Activated B cell treated with CpG ODN at 0.5 μM for 24 hours (primary cell): ENCODE data around the gene IL17F. TPM values are rescaled to one million over a fixed set of nuclear protein-coding genes. Genes with fewer than 3 reads are reported as not detected.

Source experiments
- ATAC-seq: fragments of 200-7000 bp; cut with Tn5 transposase; one replicate; pipeline ENCODE4 v1.10.0; 2021; ENCODE audit warnings: low read depth, mild to moderate bottlenecking, moderate library complexity
- CTCF ChIA-PET: fragments of 350-600 bp; sonication (Branson Sonifier 250); formaldehyde crosslinking; loops from one replicate; lab custom pipeline; 2021; ENCODE audit warnings: antibody characterized with exemption; lab: Charles Lee
- POLR2A ChIA-PET: fragments of 350-600 bp; sonication (Branson Sonifier 250); formaldehyde crosslinking; loops from one replicate; lab custom pipeline; 2021; ENCODE audit warnings: antibody characterized with exemption; lab: Charles Lee
- DNase-seq: peaks from one replicate; pipeline ENCODE4 v3.0.0; 2022
- H3K27ac Mint-ChIP-seq: one replicate; pipeline ENCODE4 v1.8.0; 2020; ENCODE audit warnings: mixed read lengths
- H3K27me3 Mint-ChIP-seq: one replicate; pipeline ENCODE4 v1.8.0; 2021; ENCODE audit warnings: mixed read lengths
- H3K36me3 Mint-ChIP-seq: one replicate; pipeline ENCODE4 v1.8.0; 2021; ENCODE audit warnings: low read depth, mixed read lengths
- H3K4me1 Mint-ChIP-seq: one replicate; pipeline ENCODE4 v1.8.0; 2021; ENCODE audit warnings: mixed read lengths
- H3K4me3 Mint-ChIP-seq: one replicate; pipeline ENCODE4 v1.8.0; 2020; ENCODE audit warnings: mild to moderate bottlenecking, mixed read lengths
- H3K9me3 Mint-ChIP-seq: one replicate; pipeline ENCODE4 v1.8.0; 2020; ENCODE audit warnings: mixed read lengths
- CTCF ChIP-seq: fragments of 200-600 bp; IDR thresholded peaks from one replicate; pipeline ENCODE4 v1.8.0; 2022; ENCODE audit warnings: antibody characterized with exemption, mild to moderate bottlenecking
- intact Hi-C: fragments of 100-400 bp; cut with micrococcal nuclease; formaldehyde crosslinking; loops from one replicate; pipeline ENCODE4 v1.15.1; 2024
- total RNA-seq: library from RNA; stranded (reverse); gene quantifications from 2 replicates; pipeline ENCODE4 v1.2.3, GENCODE V29; 2022

IL17F gene
- total RNA-seq, 1 donor from 2014 or later: not detected

- TF ChIP-seq CTCF: no peak
- DNase-seq: no peak
Measured at GRCh38 chr6:52221302-52221701, 23.0 kb downstream of the IL17F start.

GRCh38 chr6:52217761-52218160 lies 26.5 kb downstream of the IL17F start:
- CTCF ChIA-PET: no interaction called here
- H3K36me3 Mint-ChIP-seq: no peaks in the 10 kb centered on the region
- H3K27me3 Mint-ChIP-seq: peaks cover 1% of the 10 kb centered on the region
- no peak for TF ChIP-seq CTCF
- no peak overlapping the region for H3K4me3 Mint-ChIP-seq
- H3K9me3 Mint-ChIP-seq: no peaks in the 10 kb centered on the region
- H3K27ac Mint-ChIP-seq: no peak overlapping the region
- H3K4me1 Mint-ChIP-seq: no peaks in the 10 kb centered on the region
- no peak for ATAC-seq
- DNase-seq: no peak
- intact Hi-C loops: no loop called here
- POLR2A ChIA-PET: no interaction called here

More at GRCh38 chr6:52221302-52221701, 23.0 kb downstream of the IL17F start:
- Mint-ChIP-seq H3K9me3 (no peaks in the 10 kb centered on the region), H3K27me3 (peaks cover 2% of the 10 kb centered on the region), H3K27ac (no peak overlapping the region), H3K4me1 (no peaks in the 10 kb centered on the region), H3K36me3 (no peaks in the 10 kb centered on the region), H3K4me3 (no peak overlapping the region)
- ChIA-PET CTCF (no interaction called here), POLR2A (no interaction called here)
- ATAC-seq: no peak
- intact Hi-C loops: no loop called here

- H3K27ac Mint-ChIP-seq: no peak overlapping the region
- no peaks in the 10 kb centered on the region for H3K9me3 Mint-ChIP-seq
- H3K36me3 Mint-ChIP-seq: no peaks in the 10 kb centered on the region
- ChIA-PET CTCF (no interaction called here), POLR2A (no interaction called here)
- no peak for ATAC-seq
- no peaks in the 10 kb centered on the region for H3K4me1 Mint-ChIP-seq
- TF ChIP-seq CTCF: no peak
- H3K4me3 Mint-ChIP-seq: no peak overlapping the region
- no peak for DNase-seq
- intact Hi-C loops: no loop called here
- H3K27me3 Mint-ChIP-seq: peaks cover 2% of the 10 kb centered on the region
Measured at GRCh38 chr6:52216932-52217575, 27.2 kb downstream of the IL17F start.

GRCh38 chr6:52215787-52216186 lies 28.5 kb downstream of the IL17F start:
- no peak overlapping the region for H3K27ac Mint-ChIP-seq
- no peaks in the 10 kb centered on the region for H3K4me1 Mint-ChIP-seq
- DNase-seq (no peak), ATAC-seq (no peak)
- no peaks in the 10 kb centered on the region for H3K9me3 Mint-ChIP-seq
- H3K27me3 Mint-ChIP-seq: peaks cover 2% of the 10 kb centered on the region
- no peaks in the 10 kb centered on the region for H3K36me3 Mint-ChIP-seq
- intact Hi-C loops: no loop called here
- CTCF ChIA-PET: no interaction called here
- no peak for TF ChIP-seq CTCF
- POLR2A ChIA-PET: no interaction called here
- H3K4me3 Mint-ChIP-seq: no peak overlapping the region

- no peak for ATAC-seq
Measured at GRCh38 chr6:52213127-52213526, 31.2 kb downstream of the IL17F start.

More at GRCh38 chr6:52213127-52213526, 31.2 kb downstream of the IL17F start:
- ChIA-PET CTCF (no interaction called here), POLR2A (no interaction called here)
- H3K4me3 Mint-ChIP-seq: no peak overlapping the region
- DNase-seq: no peak
- no peak overlapping the region for H3K27ac Mint-ChIP-seq
- peaks cover 2% of the 10 kb centered on the region for H3K27me3 Mint-ChIP-seq
- TF ChIP-seq CTCF: no peak
- no peaks in the 10 kb centered on the region for H3K9me3 Mint-ChIP-seq
- no peaks in the 10 kb centered on the region for H3K36me3 Mint-ChIP-seq
- no peaks in the 10 kb centered on the region for H3K4me1 Mint-ChIP-seq
- intact Hi-C loops: no loop called here
